Lower leg skin (tissue), 4 donors: ENCODE measurements around the gene EXOSC3. TPM values are rescaled to one million over a fixed set of nuclear protein-coding genes. Genes with fewer than 3 reads are reported as not detected.

Source experiments
- DNase-seq, 2 donors: peaks; one replicate each; pipeline ENCODE4 v3.0.0-alpha.2; 2019; ENCODE audit warnings: low spot score in 2 of 2
- H3K4me3 ChIP-seq: fragments of 200-600 bp; sonication (generic); 2 replicates; pipeline ENCODE4 v1.5.1; 2017; ENCODE audit warnings: mild to moderate bottlenecking, low read depth; ENCODE audit not compliant: poor library complexity, severe bottlenecking
- CTCF ChIP-seq, 3 donors: fragments of 450-650 bp; IDR thresholded peaks; one replicate each; pipeline ENCODE4 v1.5.1; 2016; ENCODE audit warnings: antibody characterized with exemption in 3 of 3, mild to moderate bottlenecking in 3 of 3, moderate library complexity in 2 of 3
- POLR2A ChIP-seq, 2 donors: fragments of 450-650 bp; IDR thresholded peaks; one replicate each; pipeline ENCODE4 v1.6.1; 2016 to 2017; ENCODE audit warnings: antibody characterized with exemption in 2 of 2, mild to moderate bottlenecking in 1 of 2, moderate library complexity in 1 of 2
- whole genome bisulfite sequencing, 2 donors: methylation state at CpG; one replicate each; pipeline ENCODE4 v1.1.5; 2018; 5-methylcytosine and 5-hydroxymethylcytosine counted together
- intact Hi-C: fragments of 100-400 bp; cut with DNase I; formaldehyde crosslinking; loops from one replicate; pipeline ENCODE4 v1.15.0; 2023; ENCODE audit warnings: low total_unique reads
- total RNA-seq, 4 donors: library from RNA; depleted of rRNA; stranded (reverse); fragments of >200 nt; gene quantifications; one replicate each; pipeline ENCODE4 v1.1.0, GENCODE V29; 2016

Gene EXOSC3
- total RNA-seq, 4 donors from 2014 or later: 31.0 to 52.7 (median 47.7) TPM

GRCh38 chr9:37788332-37788731 is 3.5 kb upstream of the EXOSC3 start:
- no peak overlapping the region for H3K4me3 ChIP-seq
- 81 to 92% methylated on average over 6 of the region's 6 CpGs for WGBS, 2 donors
- TF ChIP-seq CTCF (IDR thresholded peaks at IDR 0.05) (no peak), POLR2A (IDR thresholded peaks at IDR 0.05) (no peak)
- intact Hi-C loops: loop anchor here (10.0 kb wide), 1 partner anchor 204 kb away; no protein-coding TSS in a partner anchor
- DNase-seq: no peak

DNA sequence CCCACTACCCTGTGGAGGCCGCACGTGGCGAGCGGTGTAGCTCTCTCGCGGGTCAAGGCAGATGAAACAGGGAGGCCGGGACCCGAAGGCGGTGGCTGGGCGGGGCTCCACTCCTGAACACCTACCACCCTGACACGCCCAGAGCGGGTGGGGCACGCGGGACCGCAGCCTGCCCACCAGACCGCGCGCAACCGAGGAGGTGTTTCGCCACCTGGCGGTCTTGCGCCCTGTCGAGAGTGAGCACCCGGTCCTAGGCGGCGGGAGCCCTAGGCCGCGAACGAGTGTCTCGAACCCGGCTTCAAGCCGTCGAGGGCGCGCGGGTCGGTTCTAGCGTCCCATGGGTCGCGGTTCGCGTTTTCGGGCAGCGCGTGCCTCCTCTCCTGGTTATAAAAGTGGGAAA is 2.2 kb upstream of the EXOSC3 start:
- no peak overlapping the region for H3K4me3 ChIP-seq
- DNase-seq: no peak
- intact Hi-C loops: loop anchor here (10.0 kb wide), 1 partner anchor 202 kb away; no protein-coding TSS in a partner anchor
- WGBS, 2 donors: 41 to 62% methylated on average over 32 to 45 of the region's 45 CpGs
- no peak for TF ChIP-seq CTCF (IDR thresholded peaks at IDR 0.05)
- no peak for TF ChIP-seq POLR2A (IDR thresholded peaks at IDR 0.05)

DNA sequence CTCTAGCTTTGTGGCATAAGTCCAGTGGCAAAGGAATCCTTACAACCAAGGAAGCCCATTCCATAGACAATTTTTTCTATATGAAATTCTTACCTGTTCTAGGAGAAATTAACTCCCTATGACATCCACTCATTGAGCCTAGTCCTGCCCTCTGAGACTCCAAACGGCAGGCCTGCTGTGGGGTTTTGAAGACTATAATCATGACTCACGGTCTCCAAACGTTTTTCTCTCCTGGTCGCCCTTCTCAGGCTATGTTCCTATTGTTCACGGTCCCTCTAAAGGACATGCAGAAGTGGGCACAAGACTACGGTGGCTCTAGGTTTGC is 611 bp downstream of the EXOSC3 start:
- intact Hi-C loops: loop anchor here (10.0 kb wide), 1 partner anchor 199 kb away; no protein-coding TSS in a partner anchor
- DNase-seq: no peak

DNA sequence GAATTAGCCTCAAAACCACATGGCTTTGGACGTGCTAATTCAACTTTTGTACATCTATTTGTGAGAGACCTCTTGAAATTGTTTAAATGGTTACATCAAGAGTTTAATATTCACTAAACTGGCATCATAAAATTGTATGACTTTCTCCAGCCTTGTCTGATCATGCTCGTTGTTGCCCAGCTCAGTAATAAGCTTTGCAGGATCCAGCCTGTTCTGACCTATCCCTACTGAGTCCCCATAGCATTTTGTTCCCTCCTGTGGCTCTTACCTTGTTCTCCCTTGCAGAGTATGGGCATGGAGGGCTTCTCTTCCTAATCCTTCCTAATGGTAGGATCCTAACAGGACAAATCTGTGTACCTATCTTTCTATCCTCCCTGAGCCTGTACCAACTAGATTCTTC is 6.3 kb downstream of the EXOSC3 start:
- H3K4me3 ChIP-seq: no peak overlapping the region
- WGBS, 2 donors: 31 to 49% methylated on average over 2 of the region's 2 CpGs
- no peak for DNase-seq
- intact Hi-C loops: no loop called here
- TF ChIP-seq POLR2A (IDR thresholded peaks at IDR 0.05): no peak
- no peak for TF ChIP-seq CTCF (IDR thresholded peaks at IDR 0.05)

More for the DNA sequence above, 611 bp downstream of the EXOSC3 start:
- 1% methylated on average over 6 of the region's 6 CpGs for WGBS, 2 donors
- no peak for TF ChIP-seq POLR2A (IDR thresholded peaks at IDR 0.05)
- peak overlapping the region; percentile 87 for H3K4me3 ChIP-seq

- intact Hi-C loops: no loop called here
- TF ChIP-seq CTCF (IDR thresholded peaks at IDR 0.05): no peak
- TF ChIP-seq POLR2A (IDR thresholded peaks at IDR 0.05): no peak
- 89 to 91% methylated on average over 5 of the region's 5 CpGs for WGBS, 2 donors
Observed at GRCh38 chr9:37776328-37776727, 8.5 kb downstream of the EXOSC3 start.

DNA sequence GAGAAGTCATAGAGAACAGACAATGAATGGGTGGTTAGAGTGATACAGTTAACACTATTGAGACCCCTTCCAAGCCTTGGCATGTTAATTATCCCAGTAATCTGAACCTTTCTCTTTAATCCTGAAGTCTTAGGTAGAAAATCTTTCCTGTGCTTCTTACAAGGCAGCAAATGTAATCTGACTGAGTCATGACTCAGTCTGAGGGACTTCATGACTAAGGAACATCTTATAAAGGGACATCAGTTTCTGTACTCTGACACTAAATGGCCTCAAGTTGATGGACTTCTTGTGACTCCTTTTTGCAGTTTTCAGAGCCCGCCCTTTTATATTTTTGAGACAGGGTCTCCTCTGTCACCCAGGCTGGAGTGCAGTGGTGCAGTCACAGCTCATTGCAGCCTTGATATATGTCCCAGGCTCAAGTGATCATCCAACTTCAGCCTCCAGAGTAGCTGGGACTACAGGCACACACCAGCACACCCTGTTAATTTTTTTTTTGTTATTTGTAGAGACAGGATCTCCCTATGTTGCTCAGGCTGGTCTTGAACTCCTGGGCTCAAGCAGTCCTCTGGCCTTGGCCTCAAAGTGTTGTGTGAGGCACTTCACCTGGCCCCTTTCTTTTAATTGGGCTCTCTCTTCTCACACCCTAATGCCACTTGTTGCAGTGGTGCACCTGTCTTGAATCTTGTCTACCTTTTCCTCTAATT is 9.5 kb downstream of the EXOSC3 start:
- DNase-seq: no peak
- intact Hi-C loops: no loop called here
- WGBS, 2 donors: 90 to 95% methylated on average over 1 of the region's 1 CpG
- H3K4me3 ChIP-seq: no peak overlapping the region
- no peak for TF ChIP-seq CTCF (IDR thresholded peaks at IDR 0.05)
- no peak for TF ChIP-seq POLR2A (IDR thresholded peaks at IDR 0.05)

More at GRCh38 chr9:37776328-37776727, 8.5 kb downstream of the EXOSC3 start:
- no peak for DNase-seq
- H3K4me3 ChIP-seq: no peak overlapping the region
